ENCODE data around the gene GTF2H1. TPM values are rescaled to one million over a fixed set of nuclear protein-coding genes. Genes with fewer than 3 reads are reported as not detected.
A peak's percentile ranks its signal among the peaks of the same experiment; 100 is the strongest.
"Not testable (repeated sequence)": the region's sequence is repeated elsewhere in the genome, so short reads cannot be mapped to it uniquely, and the experiment has no call there.

Gene GTF2H1
- total RNA-seq, 3 donors from 2014 or later = 73.1 to 83.7 (median 74.4) TPM

DNA sequence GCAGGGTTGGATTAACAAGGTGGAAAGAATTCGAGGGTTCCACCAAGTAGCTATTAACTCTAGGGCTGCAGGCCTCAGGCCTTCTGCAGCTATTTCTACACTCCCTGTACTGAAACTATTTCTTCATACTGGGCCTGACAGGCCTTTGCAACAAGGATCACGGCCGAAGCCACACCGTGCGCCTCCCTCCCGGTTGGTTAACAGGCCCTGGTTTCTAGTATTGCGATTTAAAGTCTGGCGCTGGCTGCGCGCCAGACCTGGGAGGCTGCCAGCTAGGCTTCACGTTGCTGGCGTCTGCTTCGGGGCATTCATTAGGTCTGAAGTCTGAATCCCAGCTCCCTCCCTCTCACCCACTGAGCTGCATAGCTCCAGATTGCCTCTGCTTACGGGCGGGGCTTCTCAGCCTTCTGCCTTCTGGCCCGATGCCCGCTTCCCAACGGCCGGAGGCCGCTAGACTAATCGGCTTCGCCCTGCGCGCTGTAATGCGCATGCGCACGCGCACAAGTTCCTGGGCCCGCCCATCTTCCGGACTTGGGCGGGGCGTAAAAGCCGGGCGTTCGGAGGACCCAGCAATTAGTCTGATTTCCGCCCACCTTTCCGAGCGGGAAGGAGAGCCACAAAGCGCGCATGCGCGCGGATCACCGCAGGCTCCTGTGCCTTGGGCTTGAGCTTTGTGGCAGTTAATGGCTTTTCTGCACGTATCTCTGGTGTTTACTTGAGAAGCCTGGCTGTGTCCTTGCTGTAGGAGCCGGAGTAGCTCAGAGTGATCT lies 73.6 kb downstream of the GTF2H1 start:
- Histone ChIP-seq H3K4me1 (no peaks in the 10 kb centered on the region), H3K27ac (peak overlapping the region; percentile 90 to 99), H3K27me3 (no peaks in the 10 kb centered on the region), H3K4me3 (peak overlapping the region; percentile 63 to 97 (median 78)), H3K36me3 (peaks cover 7% of the 10 kb centered on the region), H3K9me3 (no peaks in the 10 kb centered on the region)
- intact Hi-C loops (cut with DNase I; ENCODE audit: low total_unique reads) = loop anchor here (10.0 kb wide), 1 partner anchor 71 kb away; the partner anchor contains the start of genes GTF2H1 and HPS5
- DNase-seq (ENCODE audit: low spot score in 2 of 2) = peak; percentile 97
- TF ChIP-seq POLR2A (IDR thresholded peaks at IDR 0.05) = no peak
- peak; percentile 78 to 93 (median 88) for TF ChIP-seq POLR2AphosphoS5 (IDR thresholded peaks at IDR 0.05)
- TF ChIP-seq, protein P1, sequence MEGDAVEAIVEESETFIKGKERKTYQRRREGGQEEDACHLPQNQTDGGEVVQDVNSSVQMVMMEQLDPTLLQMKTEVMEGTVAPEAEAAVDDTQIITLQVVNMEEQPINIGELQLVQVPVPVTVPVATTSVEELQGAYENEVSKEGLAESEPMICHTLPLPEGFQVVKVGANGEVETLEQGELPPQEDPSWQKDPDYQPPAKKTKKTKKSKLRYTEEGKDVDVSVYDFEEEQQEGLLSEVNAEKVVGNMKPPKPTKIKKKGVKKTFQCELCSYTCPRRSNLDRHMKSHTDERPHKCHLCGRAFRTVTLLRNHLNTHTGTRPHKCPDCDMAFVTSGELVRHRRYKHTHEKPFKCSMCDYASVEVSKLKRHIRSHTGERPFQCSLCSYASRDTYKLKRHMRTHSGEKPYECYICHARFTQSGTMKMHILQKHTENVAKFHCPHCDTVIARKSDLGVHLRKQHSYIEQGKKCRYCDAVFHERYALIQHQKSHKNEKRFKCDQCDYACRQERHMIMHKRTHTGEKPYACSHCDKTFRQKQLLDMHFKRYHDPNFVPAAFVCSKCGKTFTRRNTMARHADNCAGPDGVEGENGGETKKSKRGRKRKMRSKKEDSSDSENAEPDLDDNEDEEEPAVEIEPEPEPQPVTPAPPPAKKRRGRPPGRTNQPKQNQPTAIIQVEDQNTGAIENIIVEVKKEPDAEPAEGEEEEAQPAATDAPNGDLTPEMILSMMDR (IDR thresholded peaks at IDR 0.05) = no peak

DNA sequence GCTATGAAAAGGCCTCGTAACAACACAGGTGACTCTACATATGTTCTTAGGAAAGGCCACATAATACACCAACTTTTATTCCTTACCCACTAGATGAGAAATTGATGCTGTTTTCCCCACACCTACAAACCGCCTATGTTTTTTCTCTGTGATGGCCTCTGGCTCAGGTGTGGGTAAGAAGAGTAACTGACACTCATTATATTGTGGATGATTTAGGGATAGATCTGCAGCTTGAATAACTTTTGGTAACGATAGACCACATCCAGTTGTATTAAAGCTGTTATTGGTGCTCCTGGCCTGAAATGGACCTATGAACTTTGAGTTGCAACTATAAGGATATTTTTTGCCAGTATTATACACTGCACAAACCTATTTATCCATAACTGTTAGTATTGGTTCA lies 75.6 kb downstream of the GTF2H1 start:
- TF ChIP-seq POLR2AphosphoS5 (IDR thresholded peaks at IDR 0.05) = no peak
- no peak for TF ChIP-seq POLR2A (IDR thresholded peaks at IDR 0.05)
- TF ChIP-seq, protein P1 (IDR thresholded peaks at IDR 0.05) = no peak
- intact Hi-C loops (cut with DNase I; ENCODE audit: low total_unique reads) = loop anchor here (10.0 kb wide), 1 partner anchor 73 kb away; the partner anchor contains the start of genes GTF2H1 and HPS5
- H3K4me3 ChIP-seq = no peak overlapping the region
- H3K36me3 ChIP-seq = peaks cover 10% of the 10 kb centered on the region
- H3K27me3 ChIP-seq = no peaks in the 10 kb centered on the region
- DNase-seq (ENCODE audit: low spot score in 2 of 2) = no peak
- no peak overlapping the region for H3K27ac ChIP-seq
- no peaks in the 10 kb centered on the region for H3K4me1 ChIP-seq
- H3K9me3 ChIP-seq = no peaks in the 10 kb centered on the region

DNA sequence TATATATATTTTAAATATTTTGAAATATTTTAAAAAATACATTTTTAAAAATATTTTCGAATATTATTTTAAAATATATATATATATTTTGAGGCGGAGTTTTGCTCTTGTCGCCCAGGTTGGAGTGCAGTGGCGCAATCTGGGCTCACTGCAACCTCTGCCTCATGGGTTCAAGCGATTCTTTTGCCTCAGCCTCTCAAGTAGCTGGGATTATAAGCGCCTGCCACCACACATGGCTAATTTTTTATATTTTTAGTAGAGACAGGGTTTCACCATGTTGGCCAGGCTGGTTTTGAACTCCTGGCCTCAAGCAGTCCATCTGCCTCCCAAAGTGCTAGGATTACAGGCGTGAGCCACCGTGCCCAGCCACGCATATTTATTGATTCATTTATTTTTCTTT lies 78.7 kb downstream of the GTF2H1 start:
- H3K27me3 ChIP-seq; H3K27ac ChIP-seq; H3K4me1 ChIP-seq; H3K9me3 ChIP-seq; DNase-seq (ENCODE audit: low spot score in 2 of 2); H3K4me3 ChIP-seq; intact Hi-C loops (cut with DNase I; ENCODE audit: low total_unique reads): not testable (repeated sequence)
- H3K36me3 ChIP-seq = peaks cover 18% of the 10 kb centered on the region

DNA sequence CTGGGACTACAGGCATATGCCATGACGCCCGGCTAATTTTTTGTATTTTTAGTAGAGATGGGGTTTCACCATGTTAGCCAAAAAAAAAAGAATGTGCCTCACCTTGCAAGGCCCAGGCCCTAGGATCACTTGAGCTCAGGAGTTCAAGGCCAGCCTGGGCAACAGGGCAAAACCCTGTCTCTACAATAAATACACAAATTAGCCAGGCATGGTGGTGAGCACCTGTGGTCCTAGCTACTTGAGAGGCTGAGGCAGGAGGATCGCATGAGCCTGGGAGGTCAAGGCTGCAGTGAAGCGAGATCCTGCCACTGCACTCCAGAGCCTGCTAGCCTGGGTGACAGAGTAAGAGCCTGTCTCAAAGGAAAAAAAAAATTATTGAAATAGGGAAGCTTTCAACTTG lies 81.7 kb downstream of the GTF2H1 start:
- intact Hi-C loops (cut with DNase I; ENCODE audit: low total_unique reads) = no loop called here
- Histone ChIP-seq H3K4me1 (no peaks in the 10 kb centered on the region), H3K4me3 (no peak overlapping the region), H3K27me3 (no peaks in the 10 kb centered on the region), H3K36me3 (peaks cover 13% of the 10 kb centered on the region), H3K9me3 (no peaks in the 10 kb centered on the region), H3K27ac (no peak overlapping the region)
- DNase-seq (ENCODE audit: low spot score in 2 of 2) = no peak
- TF ChIP-seq, protein P1 (IDR thresholded peaks at IDR 0.05) = no peak
- TF ChIP-seq POLR2AphosphoS5 (IDR thresholded peaks at IDR 0.05) (no peak), POLR2A (IDR thresholded peaks at IDR 0.05) (no peak)

DNA sequence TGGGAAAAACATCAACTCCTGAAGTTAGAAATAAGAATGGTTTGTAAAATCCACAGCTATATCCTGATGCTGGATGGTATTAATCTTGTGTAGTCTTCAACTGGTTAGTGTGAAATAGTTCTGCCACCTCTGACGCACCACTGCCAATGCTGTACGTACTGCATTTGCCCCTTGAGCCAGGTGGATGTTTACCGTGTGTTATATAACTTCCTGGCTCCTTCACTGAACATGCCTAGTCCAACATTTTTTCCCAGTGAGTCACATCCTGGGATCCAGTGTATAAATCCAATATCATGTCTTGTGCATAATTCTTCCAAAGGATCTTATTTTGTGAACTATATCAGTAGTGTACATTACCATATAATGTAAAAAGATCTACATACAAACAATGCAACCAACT lies 85.0 kb downstream of the GTF2H1 start:
- intact Hi-C loops (cut with DNase I; ENCODE audit: low total_unique reads); H3K9me3 ChIP-seq; H3K27me3 ChIP-seq; H3K4me1 ChIP-seq; H3K4me3 ChIP-seq; DNase-seq (ENCODE audit: low spot score in 2 of 2): not testable (repeated sequence)
- Histone ChIP-seq H3K27ac (peak overlapping the region in 1 of 2 donors; percentile 26), H3K36me3 (peaks cover 11% of the 10 kb centered on the region)

DNA sequence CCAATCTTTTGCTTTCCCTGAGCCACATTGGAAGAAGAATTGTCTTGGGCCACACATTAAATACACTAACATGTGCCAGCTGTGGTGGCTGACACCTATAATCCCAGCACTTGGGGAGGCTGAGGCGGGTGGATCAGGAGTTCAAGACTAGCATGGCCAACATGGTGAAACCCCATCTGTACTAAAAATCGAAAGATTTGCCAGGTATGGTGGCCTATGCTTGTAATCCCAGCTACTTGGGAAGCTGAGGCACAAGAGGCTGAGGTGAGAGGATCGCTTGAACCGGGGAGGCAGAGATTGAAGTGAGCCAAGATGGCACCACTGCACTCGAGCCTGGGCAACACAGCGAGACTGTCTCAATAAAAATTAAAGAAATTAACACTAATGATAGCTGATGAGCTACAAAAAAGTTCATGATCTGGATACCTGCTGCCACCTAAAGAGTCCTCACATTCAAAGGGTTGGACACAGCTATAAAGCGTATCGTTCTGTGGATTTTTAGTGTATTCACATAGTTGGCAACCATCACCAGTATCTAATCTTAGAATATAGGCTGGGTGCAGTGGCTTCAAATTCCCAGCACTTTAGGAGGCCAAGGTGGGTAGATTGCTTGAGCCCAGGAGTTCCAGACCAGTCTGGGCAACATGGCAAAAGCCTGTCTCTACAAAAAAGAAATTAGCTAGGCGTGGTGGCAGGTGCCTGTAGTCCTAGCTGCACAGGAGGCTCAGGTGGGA lies 86.4 kb downstream of the GTF2H1 start:
- Histone ChIP-seq H3K27me3 (no peaks in the 10 kb centered on the region), H3K27ac (no peak overlapping the region), H3K4me1 (no peaks in the 10 kb centered on the region), H3K4me3 (no peak overlapping the region), H3K9me3 (no peaks in the 10 kb centered on the region), H3K36me3 (no peaks in the 10 kb centered on the region)
- TF ChIP-seq POLR2A (IDR thresholded peaks at IDR 0.05) (no peak), POLR2AphosphoS5 (IDR thresholded peaks at IDR 0.05) (no peak)
- TF ChIP-seq, protein P1 (IDR thresholded peaks at IDR 0.05) = no peak
- intact Hi-C loops (cut with DNase I; ENCODE audit: low total_unique reads) = no loop called here
- DNase-seq (ENCODE audit: low spot score in 2 of 2) = no peak
